IMR-90 (cell line): ENCODE measurements around the gene MRPL30. TPM values are rescaled to one million over a fixed set of nuclear protein-coding genes. Genes with fewer than 3 reads are reported as not detected.

Experiments
- ATAC-seq: fragments of 200-7000 bp; cut with Tn5 transposase; 2 replicates; pipeline ENCODE4 v1.9.1; 2020; ENCODE audit warnings: low read depth, mild to moderate bottlenecking, moderate library complexity
- BruUV-seq: library from RNA; stranded (reverse); fragments of 400-500 nt; replicated peaks from 2 replicates; lab custom pipeline; 2021; lab: Mats Ljungman, UMichigan
- CTCF ChIA-PET: fragments of 300-600 bp; formaldehyde crosslinking; extraction: SDS; loops from one replicate; lab custom pipeline; 2021; ENCODE audit warnings: antibody characterized with exemption; lab: Yijun Ruan, JAX
- POLR2A ChIA-PET: fragments of 300-600 bp; sonication (Branson Sonifier 250); formaldehyde crosslinking; loops from one replicate; lab custom pipeline; 2022; ENCODE audit warnings: antibody characterized with exemption; ENCODE audit not compliant: unreplicated experiment; lab: Charles Lee
- DNase-seq: peaks from one replicate; pipeline ENCODE4 v3.0.0; 2013
- H2AFZ ChIP-seq: replicated peaks from 2 replicates; pipeline ENCODE3; 2013; ENCODE audit warnings: low read length, mild to moderate bottlenecking; ENCODE audit not compliant: poor library complexity
- H2AK5ac ChIP-seq: 2 replicates; pipeline ENCODE4 v1.6.1; 2013; ENCODE audit warnings: low read depth, low read length, inconsistent platforms
- H2AK9ac ChIP-seq: replicated peaks from 2 replicates; pipeline ENCODE3; 2013; ENCODE audit warnings: mild to moderate bottlenecking, low read depth, low read length, moderate library complexity; ENCODE audit not compliant: poor library complexity
- H2BK120ac ChIP-seq: 2 replicates; pipeline ENCODE4 v1.6.1; 2013; ENCODE audit warnings: low read depth, low read length, inconsistent platforms
- H2BK15ac ChIP-seq: 3 replicates; pipeline ENCODE4 v1.6.1; 2013; ENCODE audit warnings: low read depth, low read length, inconsistent platforms
- H2BK20ac ChIP-seq: 2 replicates; pipeline ENCODE4 v1.6.1; 2013; ENCODE audit warnings: low read depth, mild to moderate bottlenecking, inconsistent platforms, low read length, moderate library complexity
- H2BK5ac ChIP-seq: 2 replicates; pipeline ENCODE4 v1.6.1; 2013; ENCODE audit warnings: mild to moderate bottlenecking, low read depth, low read length, inconsistent platforms; ENCODE audit not compliant: poor library complexity, severe bottlenecking
- H3K14ac ChIP-seq: replicated peaks from 2 replicates; pipeline ENCODE4 v1.6.1; 2013; ENCODE audit warnings: low read depth, low read length, inconsistent platforms
- H3K18ac ChIP-seq: 2 replicates; pipeline ENCODE4 v1.6.1; 2013; ENCODE audit warnings: low read depth, low read length, control low read depth
- H3K23ac ChIP-seq: 2 replicates; pipeline ENCODE4 v1.6.1; 2013; ENCODE audit warnings: low read depth, low read length, inconsistent platforms
- H3K27ac ChIP-seq: 2 replicates; pipeline ENCODE4 v1.5.1; 2013; ENCODE audit warnings: mild to moderate bottlenecking, control low read depth, low read length; ENCODE audit not compliant: insufficient read depth
- H3K27me3 ChIP-seq: 2 replicates; pipeline ENCODE4 v1.6.1; 2013; ENCODE audit warnings: low read length; ENCODE audit not compliant: control insufficient read depth, insufficient read depth
- H3K36me3 ChIP-seq: 2 replicates; pipeline ENCODE4 v1.6.1; 2013; ENCODE audit warnings: low read length, mixed read lengths; ENCODE audit not compliant: control insufficient read depth, insufficient read depth
- H3K4ac ChIP-seq: 2 replicates; pipeline ENCODE4 v1.6.1; 2013; ENCODE audit warnings: low read depth, low read length, inconsistent platforms
- H3K4me1 ChIP-seq: 2 replicates; pipeline ENCODE4 v1.6.1; 2013; ENCODE audit warnings: low read length, mixed read lengths; ENCODE audit not compliant: control insufficient read depth, insufficient read depth
- H3K4me2 ChIP-seq: 2 replicates; pipeline ENCODE4 v1.6.1; 2013; ENCODE audit warnings: low read depth, mild to moderate bottlenecking, control low read depth, low read length, moderate library complexity
- H3K4me3 ChIP-seq: 2 replicates; pipeline ENCODE4 v1.5.1; 2013; ENCODE audit warnings: low read depth, mild to moderate bottlenecking, control low read depth, low read length, moderate library complexity; ENCODE audit not compliant: insufficient read depth
- H3K56ac ChIP-seq: 2 replicates; pipeline ENCODE4 v1.6.1; 2013; ENCODE audit warnings: low read length, inconsistent platforms; ENCODE audit not compliant: insufficient read depth; ENCODE audit errors: extremely low read depth
- H3K79me1 ChIP-seq, 2 experiments: 2 replicates each; pipeline ENCODE4 v1.6.1; 2013; ENCODE audit warnings: low read length in 2 of 2, inconsistent platforms in 1 of 2, low read depth in 1 of 2
- H3K9ac ChIP-seq: 2 replicates; pipeline ENCODE4 v1.6.1; 2013; ENCODE audit warnings: low read depth, low read length, control low read depth
- H3K9me1 ChIP-seq: 2 replicates; pipeline ENCODE4 v1.6.1; 2013; ENCODE audit warnings: low read length, inconsistent platforms; ENCODE audit not compliant: insufficient read depth
- H3K9me3 ChIP-seq: 2 replicates; pipeline ENCODE4 v1.6.1; 2013; ENCODE audit warnings: low read length; ENCODE audit not compliant: control insufficient read depth, insufficient read depth
- H4K20me1 ChIP-seq: 2 replicates; pipeline ENCODE4 v1.6.1; 2013; ENCODE audit warnings: low read length, inconsistent platforms; ENCODE audit not compliant: insufficient read depth
- H4K5ac ChIP-seq: 2 replicates; pipeline ENCODE4 v1.6.1; 2013; ENCODE audit warnings: mild to moderate bottlenecking, low read depth, low read length, control low read depth
- H4K8ac ChIP-seq, 2 experiments: 2 replicates each; pipeline ENCODE4 v1.6.1; 2013; ENCODE audit warnings: low read depth in 2 of 2, low read length in 2 of 2, control low read depth in 1 of 2, inconsistent platforms in 1 of 2
- H4K91ac ChIP-seq: 2 replicates; pipeline ENCODE4 v1.6.1; 2013; ENCODE audit warnings: low read depth, low read length, inconsistent platforms; ENCODE audit not compliant: insufficient read depth
- BHLHE40 ChIP-seq: fragments of 150-350 bp; IDR thresholded peaks from 2 replicates; pipeline ENCODE4 v1.6.1; 2016; ENCODE audit warnings: mild to moderate bottlenecking, low read depth, low read length
- CEBPB ChIP-seq: IDR thresholded peaks from 2 replicates; pipeline ENCODE4 v1.6.1; 2012; ENCODE audit warnings: low read depth, low read length, improper control_type of control experiment
- CHD1 ChIP-seq: IDR thresholded peaks from 2 replicates; pipeline ENCODE4 v1.6.1; 2012; ENCODE audit warnings: low read depth, low read length, improper control_type of control experiment
- CTCF ChIP-seq: conservative IDR thresholded peaks from 2 replicates; pipeline ENCODE4 v1.5.1; 2012; ENCODE audit warnings: mild to moderate bottlenecking, low read depth, low read length, improper control_type of control experiment
- FOS ChIP-seq: fragments of 150-350 bp; IDR thresholded peaks from 2 replicates; pipeline ENCODE4 v1.6.1; 2016; ENCODE audit warnings: low read depth, low read length
- MAFK ChIP-seq: IDR thresholded peaks from 2 replicates; pipeline ENCODE4 v1.6.1; 2012; ENCODE audit warnings: low read depth, low read length, improper control_type of control experiment
- MAZ ChIP-seq: IDR thresholded peaks from 2 replicates; pipeline ENCODE4 v1.6.1; 2012; ENCODE audit warnings: low read depth, mild to moderate bottlenecking, low read length, improper control_type of control experiment, moderate library complexity, borderline replicate concordance
- MXI1 ChIP-seq: IDR thresholded peaks from 2 replicates; pipeline ENCODE4 v1.6.1; 2012; ENCODE audit warnings: low read depth, mild to moderate bottlenecking, low read length, moderate library complexity, borderline replicate concordance
- POLR2A ChIP-seq: IDR thresholded peaks from 2 replicates; pipeline ENCODE4 v1.6.1; 2012; ENCODE audit warnings: mild to moderate bottlenecking, low read depth, low read length
- RAD21 ChIP-seq: IDR thresholded peaks from 2 replicates; pipeline ENCODE4 v1.6.1; 2012; ENCODE audit warnings: low read length, improper control_type of control experiment
- RCOR1 ChIP-seq: IDR thresholded peaks from 2 replicates; pipeline ENCODE4 v1.6.1; 2012; ENCODE audit warnings: mild to moderate bottlenecking, low read length, improper control_type of control experiment; ENCODE audit not compliant: insufficient replicate concordance
- RFX5 ChIP-seq: IDR thresholded peaks from 2 replicates; pipeline ENCODE4 v1.8.0; 2012; ENCODE audit warnings: low read depth, mild to moderate bottlenecking, low read length, moderate library complexity
- SMC3 ChIP-seq: fragments of 150-350 bp; IDR thresholded peaks from 2 replicates; pipeline ENCODE4 v1.6.1; 2016; ENCODE audit warnings: low read depth, mild to moderate bottlenecking, antibody characterized with exemption, low read length, moderate library complexity
- USF2 ChIP-seq: fragments of 150-350 bp; IDR thresholded peaks from 2 replicates; pipeline ENCODE4 v1.6.1; 2017; ENCODE audit warnings: mild to moderate bottlenecking, antibody characterized with exemption, low read length, low read depth
- WGBS, 2 experiments: methylation state at CpG; one replicate each; pipeline versions ENCODE4 v1.1.5 to v1.1.7; 2013; ENCODE audit warnings: missing lambda C conversion rate in 2 of 2; ENCODE audit not compliant: insufficient read length in 1 of 2; ENCODE audit errors: extremely low coverage in 2 of 2; 5-methylcytosine and 5-hydroxymethylcytosine counted together
- dilution Hi-C: fragments of 300-500 bp; cut with HindIII; formaldehyde crosslinking; loops from one replicate; pipeline ENCODE4 v1.14.3; 2018; ENCODE audit warnings: low sequenced_read_pairs; ENCODE audit not compliant: unreplicated experiment
- in situ Hi-C: fragments of 300-500 bp; cut with MboI; formaldehyde crosslinking; loops from 3 replicates; pipeline ENCODE4 v1.14.3; 2019; ENCODE audit warnings: low sequenced_read_pairs, inconsistent platforms, mixed read lengths
- intact Hi-C: fragments of 100-400 bp; cut with micrococcal nuclease; formaldehyde crosslinking; loops from 2 replicates; pipeline ENCODE4 v1.10.0; 2022
- polyA plus RNA-seq, 3 experiments: library from polyadenylated mRNA; depleted of rRNA; stranded (reverse); fragments of >200 nt; gene quantifications; 2 replicates each; pipeline ENCODE4 v1.2.3, GENCODE V29; 2012; ENCODE audit warnings: low replicate concordance in 1 of 3
- total RNA-seq: library from RNA; depleted of rRNA; stranded (reverse); fragments of >200 nt; gene quantifications from 2 replicates; pipeline ENCODE4 v1.2.3, GENCODE V29; 2012
- TF ChIP-seq, protein P1 (sequence below): fragments of 150-350 bp; IDR thresholded peaks from 2 replicates; pipeline ENCODE4 v1.6.1; 2016; ENCODE audit warnings: low read depth, mild to moderate bottlenecking, low read length, moderate library complexity, borderline replicate concordance

Gene MRPL30
- total and polyA plus RNA-seq, 2 of the 4 experiments (the other 2 are of a cell fraction): 18.7 to 34.8 TPM

DNA sequence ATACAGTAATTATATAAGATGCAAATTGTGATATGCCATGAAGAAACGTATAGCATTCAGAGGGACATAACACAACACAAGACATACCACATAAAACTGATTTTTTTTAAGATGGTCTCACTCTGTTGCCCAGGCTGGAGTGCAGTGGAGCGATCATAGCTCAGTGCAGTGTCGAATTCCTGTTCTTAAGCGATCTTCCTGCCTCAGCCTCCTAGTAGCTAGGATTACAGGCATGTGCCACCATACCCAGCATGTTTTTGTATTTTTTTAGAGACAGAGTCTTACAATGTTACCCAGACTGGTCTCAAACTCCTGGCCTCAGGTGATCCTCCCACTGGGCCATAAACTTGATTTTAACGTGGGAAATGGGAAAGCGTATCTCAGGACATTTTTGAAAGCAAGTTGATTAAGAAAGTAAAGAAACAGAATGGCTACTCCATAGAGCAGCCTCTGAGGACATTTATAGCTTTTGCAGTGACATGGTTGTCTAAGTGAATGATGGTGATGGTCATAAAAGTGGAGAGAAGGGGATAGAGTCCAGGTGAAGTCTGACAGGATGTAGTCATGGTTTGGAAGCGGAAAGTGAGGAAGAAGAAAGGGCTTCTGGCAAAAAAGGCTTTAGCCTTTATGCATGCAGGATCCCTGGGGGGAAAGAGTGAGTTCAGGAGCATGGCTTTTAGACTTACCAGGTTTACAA is 28.6 kb upstream of the MRPL30 start:
- Histone ChIP-seq H3K56ac (no peak overlapping the region), H3K18ac (no peak overlapping the region), H4K8ac (no peak overlapping the region), H3K79me1 (peaks cover 15 to 20% of the 10 kb centered on the region in 2 experiments), H3K14ac (no peak overlapping the region), H3K23ac (no peak overlapping the region), H3K27me3 (no peaks in the 10 kb centered on the region), H3K27ac (no peak overlapping the region), H2BK120ac (no peak overlapping the region), H3K4me3 (no peak overlapping the region), H2AFZ (no peak overlapping the region), H3K9ac (no peak overlapping the region), H2BK20ac (no peak overlapping the region), H4K5ac (no peak overlapping the region), H2AK9ac (no peak overlapping the region), H3K4ac (no peak overlapping the region), H3K4me2 (no peak overlapping the region), H3K9me3 (no peaks in the 10 kb centered on the region), H2AK5ac (no peak overlapping the region), H4K20me1 (no peaks in the 10 kb centered on the region), H3K36me3 (no peaks in the 10 kb centered on the region), H3K9me1 (no peaks in the 10 kb centered on the region), H2BK5ac (no peak overlapping the region), H2BK15ac (no peak overlapping the region), H4K91ac (no peak overlapping the region), H3K4me1 (peaks cover 5% of the 10 kb centered on the region)
- TF ChIP-seq FOS (no peak), RFX5 (no peak), CTCF (no peak), RAD21 (no peak), SMC3 (no peak), CHD1 (no peak), POLR2A (no peak), RCOR1 (no peak), USF2 (no peak), CEBPB (no peak), MAZ (no peak), BHLHE40 (no peak), MXI1 (no peak), MAFK (no peak)
- TF ChIP-seq, protein P1, sequence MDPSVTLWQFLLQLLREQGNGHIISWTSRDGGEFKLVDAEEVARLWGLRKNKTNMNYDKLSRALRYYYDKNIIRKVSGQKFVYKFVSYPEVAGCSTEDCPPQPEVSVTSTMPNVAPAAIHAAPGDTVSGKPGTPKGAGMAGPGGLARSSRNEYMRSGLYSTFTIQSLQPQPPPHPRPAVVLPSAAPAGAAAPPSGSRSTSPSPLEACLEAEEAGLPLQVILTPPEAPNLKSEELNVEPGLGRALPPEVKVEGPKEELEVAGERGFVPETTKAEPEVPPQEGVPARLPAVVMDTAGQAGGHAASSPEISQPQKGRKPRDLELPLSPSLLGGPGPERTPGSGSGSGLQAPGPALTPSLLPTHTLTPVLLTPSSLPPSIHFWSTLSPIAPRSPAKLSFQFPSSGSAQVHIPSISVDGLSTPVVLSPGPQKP: no peak
- in situ Hi-C loops: loop anchor here (25.0 kb wide), 1 partner anchor 1110 kb away; no protein-coding TSS in a partner anchor
- POLR2A ChIA-PET: no interaction called here
- 100% methylated on average over 1 of the region's 7 CpGs; no CpG with 5 or more reads in 1 of the 2 experiments for WGBS, 2 experiments
- BruUV-seq: no TSS peak
- intact Hi-C loops: no loop called here
- ATAC-seq (no peak), DNase-seq (no peak)
- dilution Hi-C loops: no loop called here
- CTCF ChIA-PET: no interaction called here
